G401 (cell line): ENCODE measurements around the gene CFAP90. TPM values are rescaled to one million over a fixed set of nuclear protein-coding genes. Genes with fewer than 3 reads are reported as not detected.

Experiments
- DNase-seq: peaks from one replicate; pipeline ENCODE4 v3.0.0-alpha.2; 2015; ENCODE audit warnings: low spot score
- in situ Hi-C: cut with HindIII; loops from 2 replicates; pipeline ENCODE4 v1.10.0; 2016; ENCODE audit warnings: low sequenced_read_pairs, mixed read lengths
- total RNA-seq: library from RNA; depleted of rRNA; stranded (reverse); fragments of >200 nt; shearing (Covaris generic); gene quantifications from 2 replicates; pipeline ENCODE4 v1.2.3, GENCODE V29; 2014; rRNA removed

The CFAP90 gene
- total RNA-seq, 1 experiment from 2014 or later: not detected

GRCh38 chr5:7794311-7794710 lies 56.6 kb downstream of the CFAP90 start:
- peak; percentile 24 for DNase-seq
- in situ Hi-C loops: no loop called here

- in situ Hi-C loops: no loop called here
- no peak for DNase-seq
Observed at GRCh38 chr5:7793895-7794294, 57.0 kb downstream of the CFAP90 start.

GRCh38 chr5:7789567-7789966 lies 61.4 kb downstream of the CFAP90 start:
- DNase-seq: no peak
- in situ Hi-C loops: no loop called here

DNA sequence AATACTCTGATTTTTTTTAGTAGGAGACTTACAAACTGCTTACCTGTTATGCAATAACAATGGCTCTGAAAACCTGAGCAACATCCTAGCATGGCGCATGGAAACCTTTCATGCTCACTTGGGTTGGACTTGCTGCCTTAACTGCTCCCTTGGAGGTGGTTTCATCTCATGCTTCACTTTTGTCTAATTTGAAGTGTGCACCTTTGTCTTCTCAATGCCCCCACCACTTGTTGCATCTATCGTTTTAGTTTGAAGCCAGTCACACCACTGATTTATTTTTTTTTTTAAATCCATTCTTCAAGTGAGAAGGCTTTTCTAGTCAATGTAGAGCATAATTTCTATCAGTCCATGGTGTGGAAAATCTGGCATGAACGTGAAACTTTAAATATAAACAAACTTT lies 63.2 kb downstream of the CFAP90 start:
- no peak for DNase-seq
- in situ Hi-C loops: no loop called here

GRCh38 chr5:7784683-7785380 lies 66.1 kb downstream of the CFAP90 start:
- in situ Hi-C loops: no loop called here
- no peak for DNase-seq

GRCh38 chr5:7781899-7782298 lies 69.0 kb downstream of the CFAP90 start:
- in situ Hi-C loops: no loop called here
- no peak for DNase-seq

Other genes with a start within 250 kb of the CFAP90 start
- gene FASTKD3, start 17.9 kb upstream of the CFAP90 start, total RNA-seq: 14.1 and 25.5 TPM in 2 replicates
- gene MTRR, start 18.0 kb upstream of the CFAP90 start, total RNA-seq: 22.9 and 32.2 TPM in 2 replicates